ENCODE data around the gene ZNF780A.

GRCh38 chr19:40025938-40026596 lies 64.7 kb downstream of the ZNF780A start:
- no peak for TF ChIP-seq EZH2 (IDR thresholded peaks at IDR 0.05; ENCODE audit: borderline replicate concordance, low read depth, low read length, severe bottlenecking)
- no peak for TF ChIP-seq CTCF (IDR thresholded peaks at IDR 0.05; ENCODE audit: borderline replicate concordance, extremely low read depth, low read length, poor library complexity, severe bottlenecking)
